Testis (tissue), 3 donors: ENCODE results near the gene MGST3. TPM values are rescaled to one million over a fixed set of nuclear protein-coding genes. Genes with fewer than 3 reads are reported as not detected.

Experiments
- DNase-seq: peaks from one replicate; pipeline ENCODE4 v3.0.0-alpha.2; 2019
- H3K27ac ChIP-seq, 2 donors: fragments of 200-600 bp; sonication (generic); one replicate each; pipeline ENCODE4 v1.5.1; 2019
- H3K27me3 ChIP-seq: fragments of 200-600 bp; sonication (generic); one replicate; pipeline ENCODE4 v1.5.1; 2019
- H3K36me3 ChIP-seq: fragments of 200-600 bp; sonication (generic); one replicate; pipeline ENCODE4 v1.5.1; 2017; ENCODE audit warnings: low read depth; ENCODE audit errors: missing control alignments
- H3K4me1 ChIP-seq: fragments of 200-600 bp; sonication (generic); one replicate; pipeline ENCODE4 v1.5.1; 2019
- H3K4me3 ChIP-seq, 2 donors: fragments of 200-600 bp; sonication (generic); one replicate each; pipeline ENCODE4 v1.5.1; 2017 to 2019
- H3K9me3 ChIP-seq: fragments of 200-600 bp; sonication (generic); one replicate; pipeline ENCODE4 v1.5.1; 2017
- CTCF ChIP-seq, 3 experiments: fragments of 450-650 bp in 2 of 3; fragments of 200-600 bp in 1 of 3; sonication (generic) in 1 of 3; IDR thresholded peaks; one replicate each; pipeline ENCODE4 v1.5.1; 2016 to 2019; ENCODE audit warnings: antibody characterized with exemption in 3 of 3, mild to moderate bottlenecking in 2 of 3, moderate library complexity in 1 of 3
- POLR2A ChIP-seq: fragments of 450-650 bp; IDR thresholded peaks from one replicate; pipeline ENCODE4 v1.6.1; 2017; ENCODE audit warnings: antibody characterized with exemption, mild to moderate bottlenecking, moderate library complexity
- WGBS, 2 donors: methylation state at CpG; one replicate each; pipeline ENCODE4 v1.1.5; 2018; 5-methylcytosine and 5-hydroxymethylcytosine counted together
- intact Hi-C: fragments of 100-400 bp; cut with DNase I; formaldehyde crosslinking; loops from one replicate; pipeline ENCODE4 v1.15.1; 2023; ENCODE audit warnings: low total_unique reads
- polyA plus RNA-seq: library from polyadenylated mRNA; stranded (reverse); fragments of 350-450 nt; fragmentation: Illumina TruSeq; extraction: RNeasy Lipid Tissue Mini Kit (QIAGEN cat#74804); gene quantifications from one replicate; pipeline ENCODE4 v1.2.3, GENCODE V29; 2014; ENCODE audit warnings: low read depth, low replicate concordance; ENCODE audit not compliant: insufficient read depth
- total RNA-seq, 2 donors: library from RNA; depleted of rRNA; stranded (reverse); fragments of >200 nt; gene quantifications; one replicate each; pipeline ENCODE4 v1.2.3, GENCODE V29; 2016

MGST3 gene
- total and polyA plus RNA-seq, 3 donors from 2014 or later = 190 to 278 (median 209) TPM

- TF ChIP-seq POLR2A (no peak), CTCF (IDR thresholded peaks at IDR 0.05) (no peak)
- no peaks in the 10 kb centered on the region for H3K9me3 ChIP-seq
- H3K27me3 ChIP-seq = no peaks in the 10 kb centered on the region
- WGBS, 2 donors = 95 to 97% methylated on average over 3 of the region's 3 CpGs
- H3K4me3 ChIP-seq = no peak overlapping the region
- no peaks in the 10 kb centered on the region for H3K36me3 ChIP-seq
- DNase-seq = no peak
- no peaks in the 10 kb centered on the region for H3K4me1 ChIP-seq
- intact Hi-C loops = no loop called here
- no peak overlapping the region for H3K27ac ChIP-seq
Observed at GRCh38 chr1:165612062-165612461, 19.0 kb upstream of the MGST3 start.

GRCh38 chr1:165616054-165616612, 14.9 kb upstream of the MGST3 start:
- intact Hi-C loops = no loop called here
- no peak for DNase-seq
- Histone ChIP-seq H3K27ac (no peak overlapping the region), H3K27me3 (no peaks in the 10 kb centered on the region), H3K4me3 (no peak overlapping the region), H3K4me1 (no peaks in the 10 kb centered on the region), H3K36me3 (no peaks in the 10 kb centered on the region), H3K9me3 (no peaks in the 10 kb centered on the region)
- WGBS, 2 donors = 75% methylated on average over 1 of the region's 1 CpG
- TF ChIP-seq CTCF (IDR thresholded peaks at IDR 0.05) (no peak), POLR2A (no peak)

- intact Hi-C loops = no loop called here
- H3K27ac ChIP-seq = no peak overlapping the region
- no peaks in the 10 kb centered on the region for H3K9me3 ChIP-seq
- TF ChIP-seq POLR2A (no peak), CTCF (IDR thresholded peaks at IDR 0.05) (no peak)
- no peak overlapping the region for H3K4me3 ChIP-seq
- no peaks in the 10 kb centered on the region for H3K27me3 ChIP-seq
- H3K4me1 ChIP-seq = no peaks in the 10 kb centered on the region
- no peaks in the 10 kb centered on the region for H3K36me3 ChIP-seq
- WGBS, 2 donors = 94 to 95% methylated on average over 8 of the region's 8 CpGs
- no peak for DNase-seq
Observed at GRCh38 chr1:165616987-165617546, 14.0 kb upstream of the MGST3 start.

GRCh38 chr1:165619647-165620151, 11.3 kb upstream of the MGST3 start:
- intact Hi-C loops = no loop called here
- Histone ChIP-seq H3K36me3 (no peaks in the 10 kb centered on the region), H3K4me3 (no peak overlapping the region), H3K9me3 (no peaks in the 10 kb centered on the region), H3K4me1 (no peaks in the 10 kb centered on the region), H3K27me3 (no peaks in the 10 kb centered on the region), H3K27ac (no peak overlapping the region)
- DNase-seq = no peak
- WGBS, 2 donors = 57 to 73% methylated on average over 1 of the region's 1 CpG
- no peak for TF ChIP-seq CTCF (IDR thresholded peaks at IDR 0.05)
- TF ChIP-seq POLR2A = no peak

GRCh38 chr1:165623624-165624023, 7.4 kb upstream of the MGST3 start:
- no peak overlapping the region for H3K27ac ChIP-seq
- intact Hi-C loops = no loop called here
- H3K4me3 ChIP-seq = no peak overlapping the region

More at GRCh38 chr1:165623624-165624023, 7.4 kb upstream of the MGST3 start:
- DNase-seq = no peak
- no peaks in the 10 kb centered on the region for H3K36me3 ChIP-seq
- H3K27me3 ChIP-seq = no peaks in the 10 kb centered on the region
- peaks cover 7% of the 10 kb centered on the region for H3K4me1 ChIP-seq
- H3K9me3 ChIP-seq = no peaks in the 10 kb centered on the region
- TF ChIP-seq CTCF (IDR thresholded peaks at IDR 0.05) = no peak
